ENCODE measurements around the gene IL36B. TPM values are rescaled to one million over a fixed set of nuclear protein-coding genes. Genes with fewer than 3 reads are reported as not detected.

The IL36B gene
- total RNA-seq, 1 experiment from 2014 or later: not detected

DNA sequence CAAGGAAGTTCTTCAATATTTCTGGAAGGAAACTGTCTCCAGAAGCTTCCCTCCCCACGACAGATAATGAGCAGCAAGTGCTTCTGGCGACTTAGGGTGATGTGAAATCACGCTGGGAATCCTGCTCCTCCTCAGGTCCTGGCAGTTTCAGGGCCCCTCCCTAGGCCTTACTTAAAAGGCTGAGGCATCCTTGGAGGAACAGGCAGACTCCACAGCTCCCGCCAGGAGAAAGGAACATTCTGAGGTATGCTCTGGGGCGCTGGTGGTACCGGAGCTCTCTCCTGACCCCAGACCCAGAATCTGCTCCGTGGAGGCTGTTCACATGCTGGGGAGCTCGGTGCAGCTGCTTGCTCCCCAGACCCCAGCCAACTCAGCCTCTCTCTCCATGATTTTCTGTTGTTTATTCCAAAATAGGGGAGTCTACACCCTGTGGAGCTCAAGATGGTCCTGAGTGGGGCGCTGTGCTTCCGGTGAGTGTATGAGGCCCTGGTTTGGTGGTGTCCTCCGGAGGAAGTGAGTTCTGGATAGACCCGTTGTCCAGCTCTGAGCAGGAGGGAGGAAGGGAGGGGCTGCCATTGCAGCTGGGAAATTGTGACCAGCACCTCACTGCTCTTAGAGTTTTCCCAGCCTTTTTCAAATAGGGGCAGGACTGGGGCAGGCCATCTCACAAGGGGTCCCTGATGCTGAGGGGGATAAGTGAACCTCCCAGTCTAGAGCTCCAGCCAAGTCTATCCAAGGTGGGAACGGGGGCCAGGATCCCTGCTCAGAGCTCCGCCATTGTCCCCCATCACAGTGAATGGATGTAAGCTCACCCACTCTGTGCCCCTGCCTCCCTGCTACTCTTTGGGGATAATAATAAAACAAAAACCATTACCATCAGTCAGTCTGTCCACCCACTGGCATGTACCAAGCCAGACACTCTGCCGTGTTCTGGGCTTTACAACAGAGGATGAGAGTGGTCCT lies 6.6 kb upstream of the IL36B start, which contains the start of gene IL36RN:
Gene IL36RN, plus strand, starts transcription at position 201 of the 963 bp plus-strand sequence. Its CDS starts 241 bp downstream, at position 442.
- no peak for DNase-seq (ENCODE audit: low spot score)
- in situ Hi-C loops (cut with HindIII; ENCODE audit: low sequenced_read_pairs): no loop called here

DNA sequence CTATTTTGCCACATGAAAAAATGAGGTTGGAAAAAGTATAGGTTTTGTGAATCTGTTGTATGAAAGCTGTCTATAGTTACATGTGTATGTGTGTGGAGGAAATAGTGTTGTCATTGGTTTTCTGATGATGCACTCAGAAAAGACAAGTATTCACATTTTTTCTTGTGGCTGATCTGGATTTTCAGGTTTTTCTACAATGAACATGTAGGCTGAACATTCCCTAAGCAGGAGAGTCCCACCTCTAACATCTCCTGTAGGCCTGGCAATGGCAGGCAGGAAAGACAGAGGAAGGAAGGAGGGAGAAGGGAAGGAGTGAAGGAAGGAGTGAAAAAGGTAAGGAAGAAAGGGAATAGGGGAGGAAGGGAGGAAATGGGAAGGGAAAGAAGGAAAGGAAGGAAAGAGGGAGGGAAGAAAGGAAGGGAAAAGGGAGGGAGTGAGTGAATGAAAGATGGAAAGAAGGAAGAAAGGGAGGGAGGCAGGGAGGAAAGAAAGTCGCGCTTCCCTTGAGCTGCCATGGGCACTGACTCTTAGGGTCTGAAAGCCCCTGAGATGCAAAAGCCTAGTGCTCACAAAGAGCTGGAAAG lies 5.8 kb upstream of the IL36B start:
- DNase-seq (ENCODE audit: low spot score): no peak
- in situ Hi-C loops (cut with HindIII; ENCODE audit: low sequenced_read_pairs): no loop called here

DNA sequence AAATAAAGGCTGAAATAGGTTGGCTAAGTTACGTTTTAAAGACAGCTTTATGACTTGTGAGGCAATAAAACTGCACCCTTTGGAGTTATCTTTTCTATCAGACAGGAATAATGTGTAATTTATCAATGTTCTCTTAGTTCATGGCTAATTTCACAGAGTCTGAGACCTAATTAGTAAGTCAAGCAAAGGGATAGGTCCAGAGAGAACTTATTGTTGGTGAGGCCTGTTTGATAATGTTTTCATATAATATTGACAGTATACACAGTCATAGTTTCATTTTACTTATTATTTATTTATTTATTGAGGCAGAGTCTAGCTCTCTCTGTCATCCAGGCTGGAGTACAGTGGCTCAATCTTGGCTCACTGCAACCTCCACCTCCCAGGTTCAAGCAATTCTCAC lies 4.5 kb upstream of the IL36B start:
- in situ Hi-C loops (cut with HindIII; ENCODE audit: low sequenced_read_pairs): no loop called here
- DNase-seq (ENCODE audit: low spot score): no peak

DNA sequence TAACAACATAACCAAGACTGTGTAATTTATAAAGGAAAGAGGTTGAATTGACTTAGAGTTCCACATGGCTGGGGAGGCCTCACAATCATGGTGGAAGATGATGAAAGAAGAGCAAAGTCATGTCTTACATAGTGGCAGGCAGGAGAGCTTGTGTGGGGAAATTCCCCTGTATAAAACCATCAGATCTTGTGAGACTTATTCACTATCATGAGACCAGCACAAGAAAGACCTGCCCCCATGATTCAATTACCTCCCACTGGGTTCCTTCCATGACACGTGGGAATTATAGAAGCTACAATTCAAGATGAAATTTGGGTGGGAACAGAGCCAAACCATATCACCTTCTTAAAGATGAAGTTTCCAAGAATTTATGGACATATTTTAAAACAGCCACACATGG lies 3.9 kb upstream of the IL36B start:
- in situ Hi-C loops (cut with HindIII; ENCODE audit: low sequenced_read_pairs): no loop called here

DNA sequence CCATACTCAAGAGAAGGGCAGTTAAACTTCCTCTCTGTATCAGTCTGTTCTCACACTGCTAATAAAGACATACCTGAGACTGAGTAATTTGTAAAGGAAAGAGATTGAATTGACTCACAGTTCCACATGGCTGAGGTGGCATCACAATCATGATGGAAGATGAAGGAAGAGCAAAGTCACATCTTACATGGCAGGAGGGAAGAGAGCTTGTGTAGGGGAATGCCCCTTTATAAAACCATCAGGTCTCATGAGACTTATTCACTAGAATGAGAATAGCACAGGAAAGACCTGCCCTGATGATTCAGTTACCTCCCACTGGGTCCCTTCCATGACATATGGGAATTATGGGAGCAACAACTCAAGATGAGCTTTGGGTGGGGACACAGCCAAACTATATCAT lies 1.4 kb upstream of the IL36B start:
- in situ Hi-C loops (cut with HindIII; ENCODE audit: low sequenced_read_pairs): no loop called here
- no peak for DNase-seq (ENCODE audit: low spot score)

More for the DNA sequence above, 3.9 kb upstream of the IL36B start:
- no peak for DNase-seq (ENCODE audit: low spot score)

DNA sequence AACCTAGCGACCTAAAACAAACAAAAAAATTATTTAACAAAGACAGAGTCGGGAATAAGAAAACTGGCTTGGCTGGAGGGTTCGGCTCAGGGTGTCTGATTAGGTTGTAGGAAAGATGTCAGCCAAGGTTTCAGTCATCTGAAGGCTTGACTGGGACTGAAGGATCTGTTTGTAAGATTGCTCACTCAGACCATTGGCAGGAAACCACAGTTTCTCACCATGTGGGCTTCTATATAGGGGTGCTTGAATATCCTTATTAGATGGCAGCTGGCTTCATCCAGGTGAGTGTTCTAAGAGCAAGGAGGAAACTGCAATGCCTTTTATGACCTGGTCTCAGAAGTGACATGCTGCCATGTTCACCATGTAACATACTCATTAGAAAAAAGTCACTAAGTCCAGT lies 999 bp upstream of the IL36B start:
- in situ Hi-C loops (cut with HindIII; ENCODE audit: low sequenced_read_pairs): no loop called here
- DNase-seq (ENCODE audit: low spot score): no peak

- in situ Hi-C loops (cut with HindIII; ENCODE audit: low sequenced_read_pairs): no loop called here
- DNase-seq (ENCODE audit: low spot score): no peak
Observed at GRCh38 chr2:113050921-113051895, 1.5 kb downstream of the IL36B start.

- DNase-seq (ENCODE audit: low spot score): no peak
- in situ Hi-C loops (cut with HindIII; ENCODE audit: low sequenced_read_pairs): no loop called here
Observed at GRCh38 chr2:113046465-113046864, 6.2 kb downstream of the IL36B start.

DNA sequence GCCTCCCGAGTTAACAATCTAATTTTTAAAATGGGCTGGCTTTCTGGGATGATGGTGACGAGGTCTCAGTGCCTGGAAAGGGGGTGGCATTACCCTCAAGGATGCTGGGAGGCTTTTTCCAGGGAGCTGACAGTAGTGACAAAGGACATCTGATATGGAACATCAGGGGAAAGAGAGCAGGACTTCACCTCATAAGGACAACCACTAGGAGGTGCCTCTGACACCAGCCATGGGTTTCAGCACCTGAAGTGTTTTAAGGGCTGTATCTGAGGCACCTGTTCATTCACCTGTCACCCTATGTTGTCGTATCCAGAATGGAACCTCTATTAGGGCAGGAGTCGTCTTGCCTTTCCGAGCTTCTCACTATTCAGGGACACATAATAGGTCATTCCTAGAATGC lies 10.8 kb downstream of the IL36B start:
- no peak for DNase-seq (ENCODE audit: low spot score)
- in situ Hi-C loops (cut with HindIII; ENCODE audit: low sequenced_read_pairs): no loop called here

DNA sequence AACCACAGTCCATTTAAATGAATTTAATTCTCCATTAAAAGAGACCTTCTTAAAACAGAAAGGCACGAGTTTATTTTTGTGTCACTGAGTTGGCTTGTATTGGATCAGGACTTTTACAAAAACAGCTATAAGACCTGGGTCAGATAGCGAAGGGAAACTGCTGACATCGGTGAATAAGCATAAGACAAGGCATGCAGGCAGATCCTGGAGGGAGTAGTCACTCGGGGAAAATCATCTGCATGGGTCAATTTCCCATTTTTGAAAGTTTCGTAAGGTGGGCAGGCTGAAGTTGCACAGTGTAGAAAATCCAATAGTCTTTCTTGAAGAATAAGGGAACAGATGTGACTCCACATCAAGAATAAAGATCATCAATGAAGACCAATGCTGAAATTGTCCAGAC lies 12.9 kb downstream of the IL36B start:
- in situ Hi-C loops (cut with HindIII; ENCODE audit: low sequenced_read_pairs): no loop called here
- DNase-seq (ENCODE audit: low spot score): no peak

GRCh38 chr2:113039158-113039557 lies 13.5 kb downstream of the IL36B start:
- in situ Hi-C loops (cut with HindIII; ENCODE audit: low sequenced_read_pairs): no loop called here
- DNase-seq (ENCODE audit: low spot score): no peak

- no peak for DNase-seq (ENCODE audit: low spot score)
- in situ Hi-C loops (cut with HindIII; ENCODE audit: low sequenced_read_pairs): no loop called here
Observed at GRCh38 chr2:113038291-113038690, 14.4 kb downstream of the IL36B start.

DNA sequence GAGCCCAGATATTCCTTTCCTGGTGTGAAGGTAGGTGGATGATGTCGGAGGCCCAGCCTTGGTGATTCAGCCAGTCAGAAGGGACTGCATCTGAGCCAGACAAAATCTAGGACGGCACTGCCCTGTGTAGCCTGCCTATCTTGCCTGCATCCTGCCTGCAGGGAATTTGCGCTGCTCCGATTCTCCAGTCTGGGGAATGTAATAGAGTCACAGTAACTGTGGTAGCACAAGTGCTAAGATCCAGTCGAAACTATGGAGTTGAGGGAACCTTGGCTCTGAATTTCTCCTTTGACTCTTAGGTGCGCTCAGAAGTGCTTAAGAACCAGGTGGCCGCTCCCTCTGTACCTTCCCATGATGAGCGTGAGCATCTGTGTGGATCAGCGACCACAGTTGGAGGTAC lies 15.9 kb downstream of the IL36B start:
- DNase-seq (ENCODE audit: low spot score): no peak
- in situ Hi-C loops (cut with HindIII; ENCODE audit: low sequenced_read_pairs): no loop called here

DNA sequence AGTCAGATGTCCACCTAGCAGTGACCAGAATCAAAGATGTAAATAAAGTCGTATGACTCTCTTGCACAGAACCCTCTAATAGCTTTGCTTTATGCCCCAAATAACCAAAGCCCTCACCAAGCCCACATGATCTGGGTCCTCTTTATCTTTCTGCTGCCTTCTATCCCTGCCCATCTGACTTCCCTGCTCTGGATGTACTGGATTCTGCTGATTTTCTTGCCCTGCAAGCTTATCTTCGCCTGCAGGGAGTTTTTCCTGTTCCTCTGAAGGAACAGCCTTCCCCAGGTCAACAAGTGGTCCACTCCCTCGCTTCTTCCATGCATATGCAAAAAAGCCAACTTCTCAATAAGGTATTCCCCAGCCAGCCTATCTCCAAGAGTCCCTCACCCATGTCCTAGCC lies 18.7 kb downstream of the IL36B start:
- no peak for DNase-seq (ENCODE audit: low spot score)
- in situ Hi-C loops (cut with HindIII; ENCODE audit: low sequenced_read_pairs): no loop called here

GRCh38 chr2:113032737-113033136 lies 19.9 kb downstream of the IL36B start:
- no peak for DNase-seq (ENCODE audit: low spot score)
- in situ Hi-C loops (cut with HindIII; ENCODE audit: low sequenced_read_pairs): no loop called here

GRCh38 chr2:113028112-113028511 lies 24.6 kb downstream of the IL36B start:
- in situ Hi-C loops (cut with HindIII; ENCODE audit: low sequenced_read_pairs): no loop called here
- no peak for DNase-seq (ENCODE audit: low spot score)

DNA sequence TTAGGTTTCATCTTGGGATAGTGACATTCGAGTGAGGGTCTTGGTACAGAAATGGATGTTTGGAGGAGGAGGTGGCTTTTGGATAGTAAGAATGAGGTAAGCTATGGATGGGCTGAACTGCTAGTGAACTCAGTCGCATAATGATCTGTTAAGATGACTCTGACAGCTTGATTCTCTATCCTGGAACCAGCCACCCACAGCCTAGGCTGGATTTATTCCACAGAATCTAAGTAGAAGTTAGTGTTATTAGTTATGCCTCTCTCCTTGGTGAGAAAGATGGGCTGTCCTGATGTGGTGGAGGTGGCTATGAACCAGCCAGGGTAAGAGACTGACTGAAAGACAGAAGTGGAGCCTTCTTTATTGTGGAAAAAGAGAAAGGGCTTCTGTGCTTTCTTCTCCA lies 25.0 kb downstream of the IL36B start:
- in situ Hi-C loops (cut with HindIII; ENCODE audit: low sequenced_read_pairs): no loop called here
- no peak for DNase-seq (ENCODE audit: low spot score)

DNA sequence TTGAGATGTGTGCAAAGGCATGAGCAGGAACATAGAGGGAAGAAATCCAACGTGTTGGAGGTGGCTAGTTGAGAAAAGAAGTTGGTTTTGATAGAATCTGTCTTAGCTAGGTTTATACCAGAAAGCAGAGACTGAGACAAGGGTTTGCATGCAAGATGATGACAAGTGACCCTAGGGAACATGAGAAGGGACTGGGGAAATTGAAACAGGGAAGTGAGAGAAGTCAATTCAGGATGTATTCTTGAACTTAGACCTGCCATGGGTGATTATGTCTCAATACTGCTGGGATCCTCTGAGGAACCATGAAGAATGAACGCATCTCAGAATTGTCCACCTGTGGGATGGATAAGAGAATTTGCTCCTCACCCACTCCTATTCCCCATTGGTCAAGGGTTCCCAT lies 26.9 kb downstream of the IL36B start:
- in situ Hi-C loops (cut with HindIII; ENCODE audit: low sequenced_read_pairs): no loop called here

DNA sequence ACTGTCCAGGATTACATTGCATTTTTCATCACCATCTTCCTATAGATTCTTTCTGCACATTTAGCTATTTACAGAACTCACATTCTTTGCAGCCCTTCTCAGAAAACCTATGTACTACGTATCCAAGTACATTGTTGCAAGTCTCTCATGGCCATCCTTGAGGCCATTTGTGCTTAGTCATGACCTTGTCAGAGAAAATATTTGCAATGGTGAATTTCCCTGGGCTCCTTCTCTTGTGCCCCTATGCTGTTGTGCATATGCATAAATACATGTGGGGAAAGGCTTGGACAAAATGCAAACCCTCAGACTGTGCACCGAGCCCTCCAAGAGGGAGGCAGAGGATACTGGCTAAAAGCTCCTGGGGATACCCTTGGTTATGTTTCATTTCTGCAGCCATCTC lies 27.9 kb downstream of the IL36B start:
- in situ Hi-C loops (cut with HindIII; ENCODE audit: low sequenced_read_pairs): no loop called here
- DNase-seq (ENCODE audit: low spot score): no peak

More for the DNA sequence above, 26.9 kb downstream of the IL36B start:
- no peak for DNase-seq (ENCODE audit: low spot score)

All from G401 (cell line).